Measurements from ENCODE around the gene ATXN3.

GRCh38 chr14:92099802-92100201, 6.6 kb downstream of the ATXN3 start:
- TF ChIP-seq CTCF (IDR thresholded peaks at IDR 0.05; ENCODE audit: low read depth, low read length) (no peak), EZH2phosphoT487 (IDR thresholded peaks at IDR 0.05; ENCODE audit: low read depth) (no peak)
